HG02623 (cell line): Measurements from ENCODE around the gene PRR18.

Experiments used
- ATAC-seq: cut with Tn5 transposase; IDR thresholded peaks from one replicate; pipeline ENCODE4 v1.9.1; 2021; ENCODE audit warnings: moderate library complexity; ENCODE audit not compliant: unreplicated experiment

Gene PRR18

GRCh38 chr6:166334878-166335277 lies 26.7 kb upstream of the PRR18 start:
- ATAC-seq, result no peak

GRCh38 chr6:166333172-166333995 lies 25.2 kb upstream of the PRR18 start:
- peak; percentile 74 for ATAC-seq

DNA sequence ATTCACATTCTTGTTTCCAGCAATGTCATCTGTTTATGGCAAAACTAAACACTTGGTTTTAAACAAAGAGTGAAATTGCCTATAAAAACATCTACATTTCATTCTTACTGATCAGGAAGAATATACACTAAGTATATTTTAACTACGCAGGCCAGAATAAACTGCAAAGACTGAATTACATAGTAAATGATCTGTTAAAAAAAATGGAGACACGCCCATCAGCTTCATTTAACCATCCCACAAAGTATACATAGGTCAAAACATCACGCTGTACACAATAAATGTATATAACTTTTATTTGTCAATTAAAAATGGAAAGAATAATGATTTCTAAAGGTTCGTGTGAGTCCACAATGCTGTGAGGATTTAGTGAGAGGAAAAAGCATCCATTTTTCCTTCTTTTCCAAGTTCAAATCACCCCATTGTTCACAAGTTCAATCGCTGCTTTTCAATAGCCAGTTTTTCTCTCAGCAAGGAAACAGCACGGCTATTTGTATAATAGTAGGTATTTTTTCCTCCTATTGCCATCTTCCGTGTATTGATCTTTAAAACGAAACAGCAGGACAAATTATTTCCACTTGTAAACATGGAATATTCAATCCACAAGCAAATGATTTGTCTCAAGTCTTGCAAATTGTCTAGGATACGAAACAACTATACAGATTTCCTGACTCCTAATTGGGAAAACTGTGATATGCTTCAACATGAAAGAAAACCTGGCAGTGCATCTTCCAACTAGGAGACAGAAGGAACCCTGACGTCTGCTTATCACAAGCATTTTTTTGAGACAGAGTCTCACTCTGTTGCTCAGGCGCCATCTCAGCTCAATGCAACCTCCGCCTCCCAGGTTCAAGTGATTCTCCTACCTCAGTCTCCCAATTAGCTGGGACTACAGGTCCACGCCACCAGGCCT lies 23.6 kb upstream of the PRR18 start:
- no peak for ATAC-seq

- ATAC-seq, result no peak
Measured at GRCh38 chr6:166330612-166331011, 22.4 kb upstream of the PRR18 start.

- peak; percentile 82 for ATAC-seq
Measured at GRCh38 chr6:166325383-166326042, 17.3 kb upstream of the PRR18 start.

GRCh38 chr6:166323395-166323794 lies 15.2 kb upstream of the PRR18 start:
- ATAC-seq, result no peak

- no peak for ATAC-seq
Measured at GRCh38 chr6:166318649-166319600, 10.7 kb upstream of the PRR18 start.

- no peak for ATAC-seq
Measured at GRCh38 chr6:166318227-166318626, 10.0 kb upstream of the PRR18 start.

DNA sequence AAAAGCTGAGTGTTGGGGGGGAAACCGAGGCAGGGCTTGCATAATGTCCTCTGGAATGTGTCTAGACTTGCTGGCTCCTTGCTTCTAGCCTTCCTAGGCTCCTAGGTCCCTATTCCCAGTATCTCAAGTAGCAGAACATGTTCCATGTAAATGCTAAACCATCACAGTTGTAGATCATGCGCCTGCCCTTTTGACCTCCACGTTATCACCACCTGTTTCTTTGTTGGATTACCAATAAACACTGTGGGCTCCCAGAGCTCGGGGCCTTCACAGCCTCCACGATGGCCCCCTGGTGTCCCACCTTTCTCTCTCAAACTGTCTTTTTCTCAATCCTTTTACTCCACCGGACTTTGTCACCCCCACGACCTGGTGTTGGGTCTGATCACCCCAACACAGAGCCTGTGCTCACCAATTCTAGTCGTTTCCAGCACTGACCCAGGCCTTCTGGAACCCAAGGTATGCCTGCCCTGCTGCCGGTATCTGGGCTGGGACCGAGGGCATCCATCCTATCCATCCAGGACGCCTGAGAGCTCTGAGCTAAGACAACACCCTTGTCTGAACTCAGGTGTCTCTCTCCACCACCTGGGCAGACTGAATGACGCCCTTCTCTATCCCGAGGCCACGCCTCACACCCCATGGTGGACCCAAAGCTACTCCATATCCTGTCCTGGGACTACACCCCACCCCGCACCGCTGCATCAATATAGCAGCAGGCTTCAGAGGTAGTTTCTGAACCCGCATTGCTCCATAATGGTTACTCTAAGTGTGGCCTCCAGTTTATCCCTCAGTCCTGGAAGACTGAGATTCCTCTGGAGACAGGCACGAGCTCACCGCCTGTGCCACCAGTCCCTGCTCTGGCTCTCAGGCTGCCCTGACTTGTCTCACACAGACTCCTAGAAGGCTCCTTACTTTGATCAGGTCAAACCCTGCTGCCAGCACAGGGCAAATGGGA lies 9.3 kb upstream of the PRR18 start:
- no peak for ATAC-seq

- ATAC-seq, result no peak
Measured at GRCh38 chr6:166315436-166315835, 7.2 kb upstream of the PRR18 start.

DNA sequence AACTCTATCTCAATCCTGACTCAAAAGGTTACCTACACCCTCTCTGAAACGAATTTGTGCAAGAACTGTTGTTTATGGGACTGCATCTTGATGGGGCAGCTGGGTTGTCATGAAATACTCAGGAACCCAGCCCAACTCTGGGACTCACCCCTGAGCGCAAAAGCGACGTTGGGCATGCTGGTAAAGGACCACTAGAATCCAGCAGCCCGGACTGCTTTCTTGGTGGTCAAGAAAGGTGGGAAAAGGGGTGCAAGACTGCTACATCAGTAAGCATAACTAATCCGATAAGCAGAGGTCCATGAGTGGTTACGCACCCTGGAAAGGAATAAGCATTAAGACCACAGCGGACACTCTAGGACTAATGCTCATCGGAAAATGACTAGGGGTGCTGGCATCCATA lies 6.3 kb upstream of the PRR18 start:
- no peak for ATAC-seq

DNA sequence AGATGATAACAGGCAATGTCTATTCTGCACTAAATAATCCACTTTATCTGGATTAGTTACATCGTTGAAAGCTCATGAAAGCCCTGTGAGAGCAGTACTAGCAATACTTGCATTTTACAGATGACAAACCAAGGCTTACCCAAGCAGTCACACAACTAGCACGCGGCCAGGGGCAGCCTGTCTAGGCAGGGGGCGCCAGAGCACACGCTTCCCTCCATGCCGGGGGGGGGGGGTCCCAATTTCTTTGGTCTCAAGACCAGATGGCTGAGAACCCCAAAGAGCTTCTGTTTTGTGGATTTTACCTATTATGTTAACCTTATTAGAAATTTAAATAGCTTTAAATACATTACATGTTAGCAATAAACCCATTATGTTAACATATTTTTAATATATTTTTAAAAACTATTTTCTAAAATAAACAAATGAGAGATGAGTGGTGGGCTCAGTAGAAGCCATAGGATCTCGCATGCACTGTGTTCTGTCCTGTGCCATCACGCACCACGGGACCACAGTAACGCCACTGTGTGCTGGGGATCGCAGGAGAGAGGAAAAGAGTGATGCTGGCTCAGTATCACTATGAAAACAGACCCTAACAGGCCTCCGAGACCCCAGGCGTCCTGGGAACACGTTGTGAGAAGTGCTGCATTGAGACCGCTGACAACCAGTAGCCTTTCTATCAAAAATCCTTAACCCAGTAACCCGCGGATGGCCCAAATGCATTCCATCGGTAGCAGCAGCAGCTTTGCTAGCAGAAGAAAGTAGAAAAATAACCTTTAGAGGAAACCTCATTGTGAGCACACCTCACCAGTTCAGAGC lies 5.3 kb upstream of the PRR18 start:
- ATAC-seq, result peak; percentile 72

DNA sequence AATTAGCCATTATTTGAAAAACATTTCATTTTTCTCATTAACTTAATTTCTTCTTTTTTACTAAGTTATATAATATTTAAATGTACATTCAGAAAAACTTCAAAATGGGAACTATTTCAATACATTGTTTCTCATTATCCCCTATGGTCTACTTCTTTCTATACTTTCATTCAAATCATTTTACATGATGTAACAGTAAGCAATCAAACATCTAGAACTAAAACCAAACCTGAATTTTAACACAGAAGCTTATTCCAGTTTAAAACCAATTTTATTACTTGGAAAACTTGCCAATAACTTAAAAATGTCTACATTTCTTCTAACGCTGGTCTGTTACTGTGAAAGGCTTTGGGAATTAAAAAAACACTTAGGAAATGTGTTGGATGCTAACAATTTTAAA lies 4.6 kb upstream of the PRR18 start:
- no peak for ATAC-seq

DNA sequence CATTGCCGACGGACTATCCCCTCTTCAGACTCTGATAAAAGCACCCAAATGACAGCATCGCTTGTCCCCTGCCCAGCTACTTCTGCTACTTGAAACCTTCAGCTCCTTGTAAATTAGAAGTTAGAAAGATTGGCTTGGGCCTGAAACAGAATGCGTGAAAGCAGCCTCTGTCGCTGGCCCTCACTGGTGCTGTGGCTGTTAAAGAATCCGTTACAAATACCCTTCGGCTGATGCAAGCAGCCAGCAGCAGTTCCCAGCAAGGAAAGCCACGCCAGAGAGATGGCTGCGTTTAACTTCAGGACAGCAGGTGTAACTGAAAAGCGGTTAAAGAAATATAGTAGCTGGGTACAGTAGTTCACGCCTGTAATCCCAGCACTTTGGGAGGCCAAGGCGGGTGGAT lies 2.4 kb upstream of the PRR18 start:
- ATAC-seq, result no peak

DNA sequence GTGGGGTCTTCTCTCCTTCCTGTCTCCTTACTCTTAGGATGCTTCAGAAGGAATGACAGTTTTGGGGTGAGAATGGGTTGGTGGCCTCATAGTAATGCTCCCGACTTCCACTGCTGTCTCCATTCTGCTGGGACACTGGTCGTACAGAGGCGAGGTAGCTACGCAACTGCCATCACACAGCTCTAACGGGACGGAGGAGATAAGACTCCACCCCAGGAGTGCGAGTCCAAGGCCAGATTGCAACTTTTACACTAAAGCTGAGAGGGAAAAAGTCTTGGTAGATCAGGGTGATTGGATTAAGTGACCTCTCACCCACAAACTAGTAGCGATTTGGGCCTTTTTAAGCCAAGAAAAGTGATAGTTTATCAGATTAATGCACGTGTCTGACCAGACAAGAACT lies 1.8 kb upstream of the PRR18 start:
- no peak for ATAC-seq

- no peak for ATAC-seq
Measured at GRCh38 chr6:166308769-166309589, 787 bp upstream of the PRR18 start.
